ENCODE data around the gene KIF1A. TPM values are rescaled to one million over a fixed set of nuclear protein-coding genes. Genes with fewer than 3 reads are reported as not detected.

The KIF1A gene
- polyA plus RNA-seq, 1 donor (not counting 4 experiments of a cell fraction or from before 2014, with no cell fraction given): not detected

DNA sequence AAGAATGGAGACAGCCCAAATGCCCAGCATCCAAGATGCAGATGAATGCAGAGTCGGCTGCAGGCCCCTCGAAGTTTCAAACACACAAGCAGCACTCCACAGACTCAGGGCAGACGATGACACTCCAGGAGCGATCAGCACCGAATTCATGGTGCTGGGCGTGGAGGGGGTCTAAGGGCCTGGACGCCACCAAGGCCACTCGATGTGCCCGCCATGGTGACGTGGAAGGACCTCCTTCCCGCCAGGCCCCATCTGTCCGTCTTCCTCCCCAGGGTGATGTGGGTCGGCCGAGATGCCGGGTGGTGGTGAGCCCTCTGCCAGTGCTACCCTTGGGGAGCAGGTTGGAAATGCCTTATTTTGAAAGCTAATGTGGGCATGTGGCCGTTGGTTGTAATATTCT, 9.4 kb downstream of the KIF1A start:
- Histone ChIP-seq H3K27me3 (ENCODE audit: control insufficient read depth, extremely low read depth, insufficient read depth, low read length) (no peaks in the 10 kb centered on the region), H3K9me1 (ENCODE audit: control insufficient read depth, extremely low read depth, insufficient read depth, low read length) (no peaks in the 10 kb centered on the region), H3K36me3 (ENCODE audit: control insufficient read depth in 2 of 2, extremely low read depth in 1 of 2, insufficient read depth in 2 of 2, low read length in 2 of 2) (no peaks in the 10 kb centered on the region), H3K4me2 (ENCODE audit: control insufficient read depth, extremely low read depth, insufficient read depth, low read depth, low read length) (no peak overlapping the region), H3K9me3 (ENCODE audit: control insufficient read depth, low read depth, low read length) (peaks cover 11% of the 10 kb centered on the region), H3K79me2 (ENCODE audit: control insufficient read depth, insufficient read depth, low read length) (no peaks in the 10 kb centered on the region), H2AFZ (ENCODE audit: control insufficient read depth, low read length) (no peak overlapping the region), H3K27ac (ENCODE audit: control insufficient read depth, insufficient read depth, low read length) (no peak overlapping the region), H3K9ac (ENCODE audit: control insufficient read depth, extremely low read depth, insufficient read depth, low read length) (no peak overlapping the region), H3K4me1 (ENCODE audit: control insufficient read depth, extremely low read depth, insufficient read depth, low read length) (no peaks in the 10 kb centered on the region), H4K20me1 (ENCODE audit: control insufficient read depth, extremely low read depth, insufficient read depth, low read length) (no peaks in the 10 kb centered on the region), H3K4me3 (ENCODE audit: control insufficient read depth in 2 of 3, extremely low read depth in 1 of 3, insufficient read depth in 2 of 3, low read depth in 1 of 3, low read length in 3 of 3) (no peak overlapping the region)
- no peak for FAIRE-seq
- TF ChIP-seq, protein P1, sequence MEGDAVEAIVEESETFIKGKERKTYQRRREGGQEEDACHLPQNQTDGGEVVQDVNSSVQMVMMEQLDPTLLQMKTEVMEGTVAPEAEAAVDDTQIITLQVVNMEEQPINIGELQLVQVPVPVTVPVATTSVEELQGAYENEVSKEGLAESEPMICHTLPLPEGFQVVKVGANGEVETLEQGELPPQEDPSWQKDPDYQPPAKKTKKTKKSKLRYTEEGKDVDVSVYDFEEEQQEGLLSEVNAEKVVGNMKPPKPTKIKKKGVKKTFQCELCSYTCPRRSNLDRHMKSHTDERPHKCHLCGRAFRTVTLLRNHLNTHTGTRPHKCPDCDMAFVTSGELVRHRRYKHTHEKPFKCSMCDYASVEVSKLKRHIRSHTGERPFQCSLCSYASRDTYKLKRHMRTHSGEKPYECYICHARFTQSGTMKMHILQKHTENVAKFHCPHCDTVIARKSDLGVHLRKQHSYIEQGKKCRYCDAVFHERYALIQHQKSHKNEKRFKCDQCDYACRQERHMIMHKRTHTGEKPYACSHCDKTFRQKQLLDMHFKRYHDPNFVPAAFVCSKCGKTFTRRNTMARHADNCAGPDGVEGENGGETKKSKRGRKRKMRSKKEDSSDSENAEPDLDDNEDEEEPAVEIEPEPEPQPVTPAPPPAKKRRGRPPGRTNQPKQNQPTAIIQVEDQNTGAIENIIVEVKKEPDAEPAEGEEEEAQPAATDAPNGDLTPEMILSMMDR (optimal IDR thresholded peaks at IDR 0.05 in 1 of 3, IDR thresholded peaks at IDR 0.05 in 1 of 3, conservative IDR thresholded peaks at IDR 0.05 in 1 of 3; ENCODE audit: extremely low read depth in 1 of 3, insufficient read depth in 2 of 3, low read length in 3 of 3): no peak
- no peak for TF ChIP-seq EZH2 (IDR thresholded peaks at IDR 0.05; ENCODE audit: low read length)
- DNase-seq (ENCODE audit: low read depth, low spot score): no peak
- dilution Hi-C loops (cut with MboI; ENCODE audit: extremely low pct_ligation_motif_present, low sequenced_read_pairs): no loop called here

DNA sequence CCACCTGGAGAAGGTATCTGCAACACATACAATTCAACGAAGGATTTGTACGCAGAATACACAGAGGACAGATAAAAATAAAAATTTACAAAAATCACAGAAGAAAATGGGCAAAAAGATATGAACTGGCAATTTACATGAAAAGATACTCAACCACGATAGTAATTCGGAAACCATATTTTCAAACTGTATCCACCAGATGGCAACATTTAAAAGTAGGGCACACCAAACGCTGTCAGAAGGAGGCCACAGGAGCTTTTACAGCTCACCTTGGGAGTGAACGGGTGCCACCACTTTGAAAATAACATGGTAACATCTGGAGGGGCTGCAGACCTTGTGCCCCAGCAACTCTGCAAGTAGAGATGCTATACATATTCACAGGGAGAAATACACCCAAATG, 9.8 kb downstream of the KIF1A start:
- FAIRE-seq (no peak), DNase-seq (ENCODE audit: low read depth, low spot score) (no peak)
- Histone ChIP-seq H3K36me3 (ENCODE audit: control insufficient read depth in 2 of 2, extremely low read depth in 1 of 2, insufficient read depth in 2 of 2, low read length in 2 of 2) (no peaks in the 10 kb centered on the region), H3K27ac (ENCODE audit: control insufficient read depth, insufficient read depth, low read length) (no peak overlapping the region), H3K79me2 (ENCODE audit: control insufficient read depth, insufficient read depth, low read length) (no peaks in the 10 kb centered on the region), H3K4me2 (ENCODE audit: control insufficient read depth, extremely low read depth, insufficient read depth, low read depth, low read length) (no peak overlapping the region), H3K9ac (ENCODE audit: control insufficient read depth, extremely low read depth, insufficient read depth, low read length) (no peak overlapping the region), H3K9me3 (ENCODE audit: control insufficient read depth, low read depth, low read length) (peaks cover 11% of the 10 kb centered on the region), H3K9me1 (ENCODE audit: control insufficient read depth, extremely low read depth, insufficient read depth, low read length) (no peaks in the 10 kb centered on the region), H3K27me3 (ENCODE audit: control insufficient read depth, extremely low read depth, insufficient read depth, low read length) (no peaks in the 10 kb centered on the region), H2AFZ (ENCODE audit: control insufficient read depth, low read length) (no peak overlapping the region), H3K4me1 (ENCODE audit: control insufficient read depth, extremely low read depth, insufficient read depth, low read length) (no peaks in the 10 kb centered on the region), H3K4me3 (ENCODE audit: control insufficient read depth in 2 of 3, extremely low read depth in 1 of 3, insufficient read depth in 2 of 3, low read depth in 1 of 3, low read length in 3 of 3) (no peak overlapping the region), H4K20me1 (ENCODE audit: control insufficient read depth, extremely low read depth, insufficient read depth, low read length) (no peaks in the 10 kb centered on the region)
- TF ChIP-seq, protein P1 (optimal IDR thresholded peaks at IDR 0.05 in 1 of 3, IDR thresholded peaks at IDR 0.05 in 1 of 3, conservative IDR thresholded peaks at IDR 0.05 in 1 of 3; ENCODE audit: extremely low read depth in 1 of 3, insufficient read depth in 2 of 3, low read length in 3 of 3): no peak
- TF ChIP-seq EZH2 (IDR thresholded peaks at IDR 0.05; ENCODE audit: low read length): no peak
- dilution Hi-C loops (cut with MboI; ENCODE audit: extremely low pct_ligation_motif_present, low sequenced_read_pairs): no loop called here
